ENCODE data around the gene BLM. TPM values are rescaled to one million over a fixed set of nuclear protein-coding genes. Genes with fewer than 3 reads are reported as not detected.

BLM gene
- total RNA-seq, 1 donor from 2014 or later = 58.0 TPM

DNA sequence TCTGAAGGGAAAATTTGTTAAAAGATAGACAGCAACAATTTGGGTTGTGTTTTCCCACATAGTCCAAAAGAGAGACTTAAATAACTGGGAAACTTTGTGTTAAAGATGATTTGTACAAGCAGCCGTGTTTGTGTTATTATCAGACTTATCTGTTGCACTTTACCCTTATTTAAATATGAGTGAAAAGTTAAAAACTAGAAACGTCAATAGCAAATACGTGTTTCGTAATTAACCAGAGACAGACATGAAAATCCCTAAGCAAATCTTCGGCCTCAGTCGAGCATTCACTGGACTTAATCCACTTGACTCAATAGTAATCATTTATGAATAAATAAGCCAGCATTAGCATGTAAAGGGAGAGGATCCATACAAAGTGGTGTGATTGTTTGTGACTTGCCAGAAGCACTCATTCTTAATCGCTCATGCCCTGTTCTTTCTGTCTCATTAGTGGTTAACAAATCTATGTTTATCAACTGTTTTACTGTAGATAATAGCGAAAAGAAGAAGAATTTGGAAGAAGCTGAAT lies 34.2 kb downstream of the BLM start:
- H3F3A ChIP-seq (ENCODE audit: low read depth) = no peaks in the 10 kb centered on the region
- no peaks in the 10 kb centered on the region for H3K9me3 Mint-ChIP-seq
- peaks cover 3% of the 10 kb centered on the region for H3K4me1 Mint-ChIP-seq
- peaks cover 18% of the 10 kb centered on the region for H3K36me3 Mint-ChIP-seq
- H4K20me1 ChIP-seq (ENCODE audit: low read depth) = no peaks in the 10 kb centered on the region
- no peak for TF ChIP-seq CTCF (IDR thresholded peaks at IDR 0.05)
- TF ChIP-seq EZH2 (IDR thresholded peaks at IDR 0.05) = no peak
- no peak for TF ChIP-seq EZH2phosphoT487 (IDR thresholded peaks at IDR 0.05)
- no peak overlapping the region for H3K9ac ChIP-seq
- no peak for DNase-seq (ENCODE audit: low spot score)
- no peaks in the 10 kb centered on the region for H3K9me3 ChIP-seq (ENCODE audit: low read depth)
- no peak overlapping the region for H3K27ac ChIP-seq
- peaks cover 17% of the 10 kb centered on the region for H3K79me2 ChIP-seq (ENCODE audit: low read depth)
- no peak overlapping the region for H3K4me2 ChIP-seq
- peaks cover 28% of the 10 kb centered on the region for H3K36me3 ChIP-seq
- no peak overlapping the region for H3K4me3 ChIP-seq
- H3K4me1 ChIP-seq = peaks cover 2% of the 10 kb centered on the region
- H3K27me3 ChIP-seq = no peaks in the 10 kb centered on the region
- H3K27me3 Mint-ChIP-seq (ENCODE audit: insufficient read depth, low read depth) = no peaks in the 10 kb centered on the region
- H2AFZ ChIP-seq (replicated peaks) = no peak overlapping the region
- no peak overlapping the region for H3K27ac Mint-ChIP-seq
- H3K4me3 Mint-ChIP-seq = no peak overlapping the region

DNA sequence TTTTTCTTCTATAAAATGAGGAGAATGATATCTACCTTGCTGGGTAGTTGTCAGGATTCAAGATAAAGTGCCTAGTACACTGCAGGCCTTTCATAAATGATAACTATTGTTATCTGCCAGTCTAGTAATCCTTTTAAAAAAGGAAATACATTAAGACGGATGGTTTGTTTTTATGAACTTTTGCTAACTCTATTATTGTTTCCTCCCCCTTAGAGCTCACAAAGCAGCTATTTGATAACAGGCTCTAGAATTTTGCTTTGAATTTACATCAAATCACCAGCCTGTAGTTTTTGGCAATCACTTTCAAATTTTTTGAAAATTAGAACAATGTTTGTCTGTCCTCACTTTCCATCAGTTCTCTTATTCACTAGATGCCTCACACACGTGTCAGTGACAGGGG lies 39.8 kb downstream of the BLM start:
- H3K27ac Mint-ChIP-seq = no peak overlapping the region
- H3K36me3 ChIP-seq = peaks cover 28% of the 10 kb centered on the region
- H3K4me3 Mint-ChIP-seq = no peak overlapping the region
- no peaks in the 10 kb centered on the region for H3F3A ChIP-seq (ENCODE audit: low read depth)
- TF ChIP-seq EZH2 (IDR thresholded peaks at IDR 0.05) (no peak), CTCF (IDR thresholded peaks at IDR 0.05) (no peak), EZH2phosphoT487 (IDR thresholded peaks at IDR 0.05) (no peak)
- H3K9me3 ChIP-seq (ENCODE audit: low read depth) = no peaks in the 10 kb centered on the region
- peaks cover 5% of the 10 kb centered on the region for H3K4me1 ChIP-seq
- peaks cover 12% of the 10 kb centered on the region for H3K36me3 Mint-ChIP-seq
- H3K4me2 ChIP-seq = no peak overlapping the region
- no peak overlapping the region for H3K4me3 ChIP-seq
- no peaks in the 10 kb centered on the region for H3K9me3 Mint-ChIP-seq
- no peaks in the 10 kb centered on the region for H3K79me2 ChIP-seq (ENCODE audit: low read depth)
- no peaks in the 10 kb centered on the region for H4K20me1 ChIP-seq (ENCODE audit: low read depth)
- H3K9ac ChIP-seq = no peak overlapping the region
- no peak overlapping the region for H3K27ac ChIP-seq
- no peaks in the 10 kb centered on the region for H3K4me1 Mint-ChIP-seq
- no peaks in the 10 kb centered on the region for H3K27me3 ChIP-seq
- no peak overlapping the region for H2AFZ ChIP-seq (replicated peaks)
- no peaks in the 10 kb centered on the region for H3K27me3 Mint-ChIP-seq (ENCODE audit: insufficient read depth, low read depth)
- no peak for DNase-seq (ENCODE audit: low spot score)

- Mint-ChIP-seq H3K9me3 (no peaks in the 10 kb centered on the region), H3K4me1 (no peaks in the 10 kb centered on the region), H3K4me3 (no peak overlapping the region), H3K27me3 (ENCODE audit: insufficient read depth, low read depth) (no peaks in the 10 kb centered on the region), H3K27ac (no peak overlapping the region), H3K36me3 (peaks cover 11% of the 10 kb centered on the region)
- Histone ChIP-seq H3K9me3 (ENCODE audit: low read depth) (no peaks in the 10 kb centered on the region), H3K4me3 (no peak overlapping the region), H3K4me1 (peaks cover 5% of the 10 kb centered on the region), H3K27me3 (no peaks in the 10 kb centered on the region), H3K27ac (no peak overlapping the region), H4K20me1 (ENCODE audit: low read depth) (no peaks in the 10 kb centered on the region), H3K79me2 (ENCODE audit: low read depth) (no peaks in the 10 kb centered on the region), H3K4me2 (no peak overlapping the region), H3K36me3 (peaks cover 26% of the 10 kb centered on the region), H3K9ac (no peak overlapping the region), H3F3A (ENCODE audit: low read depth) (no peaks in the 10 kb centered on the region), H2AFZ (replicated peaks) (no peak overlapping the region)
- DNase-seq (ENCODE audit: low spot score) = no peak
- TF ChIP-seq CTCF (IDR thresholded peaks at IDR 0.05) = no peak
- TF ChIP-seq EZH2phosphoT487 (IDR thresholded peaks at IDR 0.05) = no peak
- no peak for TF ChIP-seq EZH2 (IDR thresholded peaks at IDR 0.05)
These were observed 40.3 kb downstream of the BLM start for GRCh38 chr15:90757461-90757860.

Data from neural progenitor cell (in vitro differentiated cells).